Peyer's patch (tissue), 4 donors: ENCODE measurements around the gene CARD18. TPM values are rescaled to one million over a fixed set of nuclear protein-coding genes. Genes with fewer than 3 reads are reported as not detected.
"Not testable (repeated sequence)": the region's sequence is repeated elsewhere in the genome, so short reads cannot be mapped to it uniquely, and the experiment has no call there.

Experiments used
- DNase-seq, 3 donors: peaks; one replicate each; pipeline ENCODE4 v3.0.0-alpha.2; 2017 to 2019
- H3K27ac ChIP-seq, 4 donors: fragments of 200-600 bp; sonication (generic); one replicate each; pipeline ENCODE4 v1.5.1; 2016 to 2019
- H3K27me3 ChIP-seq, 2 donors: fragments of 200-600 bp; sonication (generic); one replicate each; pipeline ENCODE4 v1.5.1; 2019
- H3K36me3 ChIP-seq, 3 donors: fragments of 200-600 bp; sonication (generic); one replicate each; pipeline ENCODE4 v1.5.1; 2016 to 2019
- H3K4me1 ChIP-seq, 4 donors: fragments of 200-600 bp; sonication (generic); one replicate each; pipeline ENCODE4 v1.5.1; 2016 to 2019
- H3K4me3 ChIP-seq, 4 donors: fragments of 200-600 bp; sonication (generic); 1 replicate in 3 of 4; 2 replicates in 1 of 4; pipeline ENCODE4 v1.5.1; 2016 to 2019; ENCODE audit warnings: mild to moderate bottlenecking in 1 of 4
- H3K9me3 ChIP-seq, 4 donors: fragments of 200-600 bp; sonication (generic); one replicate each; pipeline ENCODE4 v1.5.1; 2016 to 2019; ENCODE audit warnings: mild to moderate bottlenecking in 1 of 4
- CTCF ChIP-seq, 6 experiments: fragments of 450-650 bp in 4 of 6; fragments of 200-600 bp in 2 of 6; sonication (generic) in 1 of 6; IDR thresholded peaks; one replicate each; pipeline ENCODE4 v1.5.1; 2017 to 2019; ENCODE audit warnings: antibody characterized with exemption in 6 of 6, mild to moderate bottlenecking in 3 of 6, moderate library complexity in 1 of 6
- POLR2A ChIP-seq, 2 donors: fragments of 450-650 bp; IDR thresholded peaks; one replicate each; pipeline ENCODE4 v1.5.1; 2017; ENCODE audit warnings: antibody characterized with exemption in 2 of 2, mild to moderate bottlenecking in 2 of 2, moderate library complexity in 2 of 2
- total RNA-seq, 4 donors: library from RNA; depleted of rRNA; stranded (reverse); fragments of >200 nt; gene quantifications; one replicate each; pipeline ENCODE4 v1.1.0, GENCODE V29; 2016

CARD18 gene
- total RNA-seq, 4 donors from 2014 or later: not detected

GRCh38 chr11:105110688-105111030 is 28.9 kb downstream of the CARD18 start:
- Histone ChIP-seq H3K4me3 (peak overlapping the region in 1 of 4 donors; percentile 27), H3K36me3 (no peaks in the 10 kb centered on the region), H3K27me3 (no peaks in the 10 kb centered on the region), H3K9me3 (no peaks in the 10 kb centered on the region), H3K27ac (no peak overlapping the region), H3K4me1 (no peaks in the 10 kb centered on the region)
- DNase-seq: no peak
- TF ChIP-seq CTCF (IDR thresholded peaks at IDR 0.05) (no peak), POLR2A (IDR thresholded peaks at IDR 0.05) (no peak)

GRCh38 chr11:105109855-105110687 is 29.5 kb downstream of the CARD18 start:
- Histone ChIP-seq H3K4me3 (peak overlapping the region in 1 of 4 donors; percentile 27), H3K9me3 (no peaks in the 10 kb centered on the region), H3K27me3 (no peaks in the 10 kb centered on the region), H3K4me1 (no peaks in the 10 kb centered on the region), H3K36me3 (no peaks in the 10 kb centered on the region), H3K27ac (peak overlapping the region in 1 of 4 donors; percentile 18)
- DNase-seq: no peak
- TF ChIP-seq POLR2A (IDR thresholded peaks at IDR 0.05): no peak
- TF ChIP-seq CTCF (IDR thresholded peaks at IDR 0.05): no peak

DNA sequence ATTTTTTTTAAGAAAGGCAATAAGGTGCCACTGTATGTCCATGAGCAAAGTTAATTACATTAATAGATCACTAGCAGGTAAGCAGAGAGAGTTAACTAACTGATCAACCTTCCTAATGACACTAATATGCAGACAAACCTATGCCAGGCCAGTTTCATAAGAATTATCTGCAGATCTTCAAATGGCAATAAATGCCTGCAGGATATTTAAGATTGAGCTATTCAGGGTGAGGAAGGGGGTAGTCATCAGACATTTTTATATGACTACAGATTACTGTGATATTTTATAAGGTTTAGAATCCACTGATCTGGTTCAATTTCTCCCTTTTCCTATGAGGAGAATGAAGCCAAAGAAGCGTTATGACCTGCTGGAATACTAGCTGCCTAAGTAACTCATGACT is 30.2 kb downstream of the CARD18 start:
- H3K4me1 ChIP-seq: no peaks in the 10 kb centered on the region
- H3K9me3 ChIP-seq: no peaks in the 10 kb centered on the region
- no peaks in the 10 kb centered on the region for H3K36me3 ChIP-seq
- no peak for DNase-seq
- no peak overlapping the region for H3K27ac ChIP-seq
- no peak for TF ChIP-seq CTCF (IDR thresholded peaks at IDR 0.05)
- TF ChIP-seq POLR2A (IDR thresholded peaks at IDR 0.05): no peak
- no peak overlapping the region for H3K4me3 ChIP-seq
- H3K27me3 ChIP-seq: no peaks in the 10 kb centered on the region

- Histone ChIP-seq H3K4me3 (no peak overlapping the region), H3K27ac (no peak overlapping the region), H3K27me3 (no peaks in the 10 kb centered on the region), H3K9me3 (no peaks in the 10 kb centered on the region), H3K36me3 (no peaks in the 10 kb centered on the region), H3K4me1 (no peaks in the 10 kb centered on the region)
- TF ChIP-seq CTCF (IDR thresholded peaks at IDR 0.05) (no peak), POLR2A (IDR thresholded peaks at IDR 0.05) (no peak)
- no peak for DNase-seq
Observed at GRCh38 chr11:105108247-105108646, 31.3 kb downstream of the CARD18 start.

DNA sequence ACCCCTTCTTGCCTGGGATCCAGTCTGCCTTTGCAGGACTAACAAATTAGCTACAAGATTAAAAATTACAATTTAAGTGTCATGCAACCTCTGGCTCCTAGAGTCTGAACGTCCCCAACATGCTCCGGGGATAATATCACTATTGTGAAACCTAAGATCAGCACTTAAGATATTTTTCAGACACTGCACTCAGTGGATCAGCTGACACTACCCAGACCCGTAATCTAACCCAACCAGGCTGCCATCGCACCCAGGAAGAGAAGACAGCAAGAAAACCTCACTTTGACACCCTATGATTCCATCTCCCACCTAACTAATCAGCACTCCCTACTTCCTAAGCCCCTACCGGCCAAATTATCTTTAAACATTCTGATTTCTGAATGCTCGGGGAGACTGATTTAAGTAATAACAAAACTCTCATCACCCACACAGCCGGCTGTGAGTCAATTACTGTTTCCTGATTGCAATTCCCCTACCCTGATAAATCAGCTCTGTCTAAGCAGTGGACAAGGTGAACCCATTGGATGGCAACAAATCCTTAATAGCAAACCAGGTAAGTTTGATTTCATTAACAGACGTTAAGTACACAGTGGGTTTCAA is 32.2 kb downstream of the CARD18 start:
- not testable (repeated sequence) for H3K27ac ChIP-seq

DNA sequence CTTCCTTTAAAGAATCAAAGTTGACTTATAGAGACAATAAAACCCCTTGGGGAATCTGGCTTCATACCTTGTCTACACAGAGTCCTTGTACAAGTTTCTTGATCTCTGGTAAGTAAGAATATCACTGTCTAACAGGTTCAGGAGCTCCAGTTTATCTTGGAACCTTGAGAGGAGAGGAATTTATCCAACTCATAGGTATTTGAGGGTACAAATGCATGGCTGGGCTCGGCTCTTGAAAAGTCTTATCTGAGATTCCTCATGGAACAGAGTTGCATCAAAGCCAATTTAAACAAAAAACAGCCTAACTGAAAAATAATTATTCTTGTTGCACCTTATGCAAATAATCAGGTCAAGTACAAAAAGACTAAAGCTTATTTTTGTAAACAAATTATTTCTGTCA is 33.4 kb downstream of the CARD18 start:
- no peak for TF ChIP-seq CTCF (IDR thresholded peaks at IDR 0.05)
- H3K4me1 ChIP-seq: no peaks in the 10 kb centered on the region
- H3K27me3 ChIP-seq: no peaks in the 10 kb centered on the region
- H3K36me3 ChIP-seq: no peaks in the 10 kb centered on the region
- no peak for DNase-seq
- H3K4me3 ChIP-seq: no peak overlapping the region
- no peak overlapping the region for H3K27ac ChIP-seq
- no peaks in the 10 kb centered on the region for H3K9me3 ChIP-seq

More for the DNA sequence above, 32.2 kb downstream of the CARD18 start:
- not testable (repeated sequence) for H3K27me3 ChIP-seq, DNase-seq, H3K4me1 ChIP-seq, H3K4me3 ChIP-seq, H3K9me3 ChIP-seq, H3K36me3 ChIP-seq
